H9 (cell line): Measurements from ENCODE around the gene MACC1. TPM values are rescaled to one million over a fixed set of nuclear protein-coding genes. Genes with fewer than 3 reads are reported as not detected.

Experiments used
- DNase-seq: peaks from one replicate; pipeline ENCODE4 v3.0.0-alpha.2; 2017
- H2AFZ ChIP-seq: one replicate; pipeline ENCODE4 v1.6.1; 2013; ENCODE audit warnings: mild to moderate bottlenecking, low read length, control low read depth, moderate library complexity
- H2AK5ac ChIP-seq: 2 replicates; pipeline ENCODE4 v1.6.1; 2013; ENCODE audit warnings: low read length, control low read depth, mixed read lengths; ENCODE audit not compliant: insufficient read length
- H2BK120ac ChIP-seq: one replicate; pipeline ENCODE4 v1.6.1; 2013; ENCODE audit warnings: low read depth, mild to moderate bottlenecking, low read length, control low read depth, inconsistent platforms; ENCODE audit not compliant: poor library complexity, severe bottlenecking
- H2BK12ac ChIP-seq: 2 replicates; pipeline ENCODE4 v1.6.1; 2013; ENCODE audit warnings: low read length, control low read depth, mixed read lengths, low read depth; ENCODE audit not compliant: insufficient read length
- H2BK15ac ChIP-seq: 2 replicates; pipeline ENCODE4 v1.6.1; 2013; ENCODE audit warnings: low read depth, low read length, control low read depth
- H2BK20ac ChIP-seq: one replicate; pipeline ENCODE4 v1.6.1; 2013; ENCODE audit warnings: low read depth, mild to moderate bottlenecking, low read length, control low read depth, inconsistent platforms; ENCODE audit not compliant: poor library complexity, severe bottlenecking
- H2BK5ac ChIP-seq: 2 replicates; pipeline ENCODE4 v1.6.1; 2013; ENCODE audit warnings: low read length, control low read depth, mixed read lengths; ENCODE audit not compliant: insufficient read length
- H3K14ac ChIP-seq: 2 replicates; pipeline ENCODE4 v1.6.1; 2013; ENCODE audit warnings: low read length, control low read depth; ENCODE audit not compliant: insufficient read depth
- H3K18ac ChIP-seq: 2 replicates; pipeline ENCODE4 v1.6.1; 2013; ENCODE audit warnings: low read depth, mild to moderate bottlenecking, mixed read lengths, low read length, control low read depth; ENCODE audit not compliant: insufficient read length
- H3K23ac ChIP-seq: 2 replicates; pipeline ENCODE4 v1.6.1; 2013; ENCODE audit warnings: low read length, control low read depth, mixed read lengths, low read depth; ENCODE audit not compliant: insufficient read length
- H3K23me2 ChIP-seq: 2 replicates; pipeline ENCODE4 v1.6.1; 2013; ENCODE audit warnings: low read depth, mild to moderate bottlenecking, mixed read lengths, low read length, control low read depth; ENCODE audit not compliant: insufficient read length, poor library complexity, severe bottlenecking
- H3K27ac ChIP-seq: 2 replicates; pipeline ENCODE4 v1.5.1; 2013; ENCODE audit warnings: low read length, control low read depth, mixed read lengths, low read depth; ENCODE audit not compliant: insufficient read length
- H3K27me3 ChIP-seq: 2 replicates; pipeline ENCODE4 v1.6.1; 2013; ENCODE audit warnings: low read length, control low read depth, inconsistent platforms; ENCODE audit not compliant: insufficient read depth
- H3K4ac ChIP-seq: 2 replicates; pipeline ENCODE4 v1.6.1; 2013; ENCODE audit warnings: low read depth, mild to moderate bottlenecking, control low read depth, inconsistent platforms, low read length, moderate library complexity
- H3K4me1 ChIP-seq: 2 replicates; pipeline ENCODE4 v1.6.1; 2013; ENCODE audit warnings: low read length, control low read depth, inconsistent platforms; ENCODE audit not compliant: insufficient read depth
- H3K4me2 ChIP-seq: 2 replicates; pipeline ENCODE4 v1.6.1; 2013; ENCODE audit warnings: low read length, control low read depth, mixed read lengths; ENCODE audit not compliant: insufficient read length, insufficient read depth
- H3K56ac ChIP-seq: 2 replicates; pipeline ENCODE4 v1.6.1; 2013; ENCODE audit warnings: low read depth, mild to moderate bottlenecking, mixed read lengths, low read length, control low read depth; ENCODE audit not compliant: insufficient read length
- H3K79me1 ChIP-seq: 2 replicates; pipeline ENCODE4 v1.6.1; 2013; ENCODE audit warnings: low read depth, mild to moderate bottlenecking, moderate library complexity, low read length, control low read depth, inconsistent platforms; ENCODE audit not compliant: insufficient read depth, poor library complexity, severe bottlenecking
- H3K79me2 ChIP-seq: 2 replicates; pipeline ENCODE4 v1.6.1; 2013; ENCODE audit warnings: low read length, control low read depth, inconsistent platforms; ENCODE audit not compliant: insufficient read depth
- H3K9ac ChIP-seq: 2 replicates; pipeline ENCODE4 v1.6.1; 2013; ENCODE audit warnings: low read length, control low read depth, mixed read lengths; ENCODE audit not compliant: insufficient read length; ENCODE audit errors: extremely low read depth
- H3K9me3 ChIP-seq: one replicate; pipeline ENCODE4 v1.6.1; 2013; ENCODE audit warnings: low read depth, low read length, inconsistent platforms; ENCODE audit not compliant: control insufficient read depth
- H3T11ph ChIP-seq: one replicate; pipeline ENCODE4 v1.6.1; 2013; ENCODE audit warnings: mild to moderate bottlenecking, low read length, control low read depth, inconsistent platforms
- H4K20me1 ChIP-seq: one replicate; pipeline ENCODE4 v1.6.1; 2013; ENCODE audit not compliant: control insufficient read depth, insufficient read length, insufficient read depth
- H4K5ac ChIP-seq: 2 replicates; pipeline ENCODE4 v1.6.1; 2013; ENCODE audit warnings: low read depth, mild to moderate bottlenecking, mixed read lengths, low read length, control low read depth; ENCODE audit not compliant: insufficient read length
- H4K8ac ChIP-seq: replicated peaks from 2 replicates; pipeline ENCODE4 v1.6.1; 2013; ENCODE audit warnings: low read length, control low read depth, mixed read lengths, low read depth; ENCODE audit not compliant: insufficient read length
- H4K91ac ChIP-seq: 2 replicates; pipeline ENCODE4 v1.6.1; 2013; ENCODE audit warnings: low read depth, mild to moderate bottlenecking, moderate library complexity, mixed read lengths, low read length, control low read depth; ENCODE audit not compliant: insufficient read length
- H3K27ac Mint-ChIP-seq, 3 experiments: 2 replicates in 2 of 3; 3 replicates in 1 of 3; pipeline ENCODE4 v1.8.0; 2020 to 2021; ENCODE audit warnings: mixed read lengths in 3 of 3, mild to moderate bottlenecking in 1 of 3, moderate library complexity in 1 of 3
- H3K27me3 Mint-ChIP-seq: 2 replicates; pipeline ENCODE4 v1.8.0; 2021; ENCODE audit warnings: low read depth, mild to moderate bottlenecking, moderate library complexity, mixed read lengths
- H3K36me3 Mint-ChIP-seq, 3 experiments: 2 replicates in 2 of 3; 3 replicates in 1 of 3; pipeline ENCODE4 v1.8.0; 2020 to 2021; ENCODE audit warnings: low read depth in 3 of 3, mixed read lengths in 3 of 3; ENCODE audit not compliant: insufficient read depth in 1 of 3
- H3K4me1 Mint-ChIP-seq, 2 experiments: 2 replicates each; pipeline ENCODE4 v1.8.0; 2020; ENCODE audit warnings: mixed read lengths in 2 of 2
- H3K4me3 Mint-ChIP-seq, 2 experiments: 2 replicates in 1 of 2; 3 replicates in 1 of 2; pipeline ENCODE4 v1.8.0; 2020 to 2021; ENCODE audit warnings: mild to moderate bottlenecking in 2 of 2, mixed read lengths in 2 of 2, moderate library complexity in 1 of 2
- H3K9me3 Mint-ChIP-seq, 2 experiments: 2 replicates in 1 of 2; 3 replicates in 1 of 2; pipeline ENCODE4 v1.8.0; 2020; ENCODE audit warnings: mild to moderate bottlenecking in 2 of 2, mixed read lengths in 2 of 2, moderate library complexity in 1 of 2
- CTCF ChIP-seq: fragments of 200-600 bp; sonication (generic); conservative IDR thresholded peaks from 3 replicates; pipeline ENCODE4 v1.8.0; 2021; ENCODE audit warnings: antibody characterized with exemption, mild to moderate bottlenecking
- WGBS: extraction: QIAGEN DNeasy Blood & Tissue Kit; methylation state at CpG from one replicate; pipeline ENCODE4 v1.1.7; 2013; ENCODE audit warnings: missing lambda C conversion rate, low lambda C conversion rate, mixed read lengths; ENCODE audit not compliant: insufficient read length; ENCODE audit errors: extremely low coverage; 5-methylcytosine and 5-hydroxymethylcytosine counted together
- total RNA-seq: library from RNA; stranded (reverse); gene quantifications from 2 replicates; pipeline ENCODE4 v1.2.1, GENCODE V29; 2021

The MACC1 gene
- total RNA-seq, 1 experiment from 2014 or later = 11.0 TPM

GRCh38 chr7:20246236-20246635 lies 29.1 kb upstream of the MACC1 start:
- H3K18ac ChIP-seq = no peak overlapping the region
- H3K4me2 ChIP-seq = no peak overlapping the region
- H2AFZ ChIP-seq = no peak overlapping the region
- H2BK12ac ChIP-seq = no peak overlapping the region
- TF ChIP-seq CTCF = no peak
- no peak overlapping the region for H2BK120ac ChIP-seq
- H4K91ac ChIP-seq = no peak overlapping the region
- no peaks in the 10 kb centered on the region for H3K79me2 ChIP-seq
- no peak overlapping the region for H3K27ac ChIP-seq
- Mint-ChIP-seq H3K36me3 (no peaks in the 10 kb centered on the region), H3K27me3 (no peaks in the 10 kb centered on the region), H3K4me3 (no peak overlapping the region), H3K4me1 (peaks cover 9 to 10% of the 10 kb centered on the region in 2 experiments), H3K9me3 (no peaks in the 10 kb centered on the region), H3K27ac (0 out of 7 replicates have a peak overlapping the region, but pooled peaks of 1 of the 3 experiments have one; percentile 2)
- H3K9me3 ChIP-seq = no peaks in the 10 kb centered on the region
- H3K79me1 ChIP-seq = no peaks in the 10 kb centered on the region
- no peaks in the 10 kb centered on the region for H3K23me2 ChIP-seq
- no peak for DNase-seq
- H2BK15ac ChIP-seq = no peak overlapping the region
- no peak overlapping the region for H4K5ac ChIP-seq
- no peaks in the 10 kb centered on the region for H3K27me3 ChIP-seq
- H4K8ac ChIP-seq = no peak overlapping the region
- no peak overlapping the region for H2BK5ac ChIP-seq
- H3K23ac ChIP-seq = no peak overlapping the region
- H3K4me1 ChIP-seq = no peaks in the 10 kb centered on the region; the same call in 1 of the 2 replicates
- H3K14ac ChIP-seq = no peak overlapping the region; the same call in 1 of the 2 replicates
- no peak overlapping the region for H3K9ac ChIP-seq
- H4K20me1 ChIP-seq = no peaks in the 10 kb centered on the region
- no peak overlapping the region for H3T11ph ChIP-seq
- H3K56ac ChIP-seq = no peak overlapping the region
- H2AK5ac ChIP-seq = no peak overlapping the region
- no CpG with 5 or more reads among the region's 5 CpGs for WGBS
- no peak overlapping the region for H3K4ac ChIP-seq
- H2BK20ac ChIP-seq = no peak overlapping the region
